Esophagus muscularis mucosa (tissue), 4 donors: Measurements from ENCODE around the gene ZFYVE19. TPM values are rescaled to one million over a fixed set of nuclear protein-coding genes. Genes with fewer than 3 reads are reported as not detected.

ENCODE experiments used
- DNase-seq: peaks from one replicate; pipeline ENCODE4 v3.0.0-alpha.2; 2017; ENCODE audit errors: extremely low spot score
- H3K27ac ChIP-seq, 4 donors: fragments of 200-600 bp; sonication (generic); replicated peaks in 1 of 4; 1 replicate in 3 of 4; 2 replicates in 1 of 4; pipeline ENCODE4 v1.5.1; 2016 to 2019; ENCODE audit warnings: mild to moderate bottlenecking in 1 of 4
- H3K27me3 ChIP-seq, 4 donors: fragments of 200-600 bp; sonication (generic); one replicate each; pipeline versions ENCODE4 v1.5.1 to v1.6.0; 2016 to 2019
- H3K36me3 ChIP-seq, 4 donors: fragments of 200-600 bp; sonication (generic); one replicate each; pipeline ENCODE4 v1.5.1; 2016 to 2019
- H3K4me1 ChIP-seq, 4 donors: fragments of 200-600 bp; sonication (generic); one replicate each; pipeline ENCODE4 v1.5.1; 2016 to 2019
- H3K4me3 ChIP-seq, 4 donors: fragments of 200-600 bp; sonication (generic); 1 replicate in 2 of 4; 2 replicates in 2 of 4; pipeline ENCODE4 v1.5.1; 2016 to 2019; ENCODE audit warnings: mild to moderate bottlenecking in 4 of 4, moderate library complexity in 1 of 4
- H3K9me3 ChIP-seq, 4 donors: fragments of 200-600 bp; sonication (generic); 1 replicate in 3 of 4; 2 replicates in 1 of 4; pipeline ENCODE4 v1.5.1; 2016 to 2019
- CTCF ChIP-seq, 3 experiments: fragments of 200-600 bp in 2 of 3; fragments of 450-650 bp in 1 of 3; sonication (generic) in 2 of 3; IDR thresholded peaks; one replicate each; pipeline ENCODE4 v1.5.1; 2017 to 2019; ENCODE audit warnings: antibody characterized with exemption in 3 of 3, mild to moderate bottlenecking in 2 of 3, moderate library complexity in 1 of 3
- EP300 ChIP-seq: sonication (generic); formaldehyde crosslinking; IDR thresholded peaks from one replicate; pipeline ENCODE4 v1.6.1; 2017; ENCODE audit warnings: antibody characterized with exemption
- POLR2A ChIP-seq: fragments of 450-650 bp; IDR thresholded peaks from one replicate; pipeline ENCODE4 v1.6.1; 2017; ENCODE audit warnings: antibody characterized with exemption, moderate library complexity, mild to moderate bottlenecking, low read depth
- POLR2AphosphoS5 ChIP-seq, 2 donors: sonication (generic); formaldehyde crosslinking; IDR thresholded peaks; one replicate each; pipeline ENCODE4 v1.6.1; 2017; ENCODE audit warnings: antibody characterized with exemption in 2 of 2
- WGBS: methylation state at CpG from one replicate; pipeline ENCODE4 v1.1.5; 2018; 5-methylcytosine and 5-hydroxymethylcytosine counted together
- intact Hi-C: fragments of 100-400 bp; cut with DNase I; formaldehyde crosslinking; loops from one replicate; pipeline ENCODE4 v1.15.1; 2023
- total RNA-seq, 4 donors: library from RNA; depleted of rRNA; stranded (reverse); fragments of >200 nt; gene quantifications; one replicate each; pipeline versions ENCODE4 v1.1.0 to v1.2.1, GENCODE V29; 2016

Gene ZFYVE19
- total RNA-seq, 4 donors from 2014 or later: 14.4 to 36.8 (median 18.8) TPM

GRCh38 chr15:40847223-40847961 lies 40.5 kb downstream of the ZFYVE19 start:
- H3K27me3 ChIP-seq: peaks cover 0 to 49% (median 23%) of the 10 kb centered on the region in 4 donors
- no peaks in the 10 kb centered on the region for H3K9me3 ChIP-seq
- whole genome bisulfite sequencing: 72% methylated on average over 5 of the region's 7 CpGs
- H3K4me1 ChIP-seq: peaks cover 16 to 23% (median 20%) of the 10 kb centered on the region in 4 donors
- DNase-seq: no peak
- H3K27ac ChIP-seq: no peak overlapping the region
- H3K4me3 ChIP-seq: no peak overlapping the region
- no peak for TF ChIP-seq POLR2AphosphoS5 (IDR thresholded peaks at IDR 0.05)
- no peak for TF ChIP-seq POLR2A
- no peak for TF ChIP-seq EP300
- TF ChIP-seq CTCF (IDR thresholded peaks at IDR 0.05): no peak
- H3K36me3 ChIP-seq: no peaks in the 10 kb centered on the region
- intact Hi-C loops: no loop called here

- DNase-seq: no peak
- peaks cover 0 to 39% (median 5%) of the 10 kb centered on the region in 4 donors for H3K27me3 ChIP-seq
- H3K4me1 ChIP-seq: peaks cover 0 to 3% (median 0%) of the 10 kb centered on the region in 4 donors
- H3K9me3 ChIP-seq: no peaks in the 10 kb centered on the region
- no peaks in the 10 kb centered on the region for H3K36me3 ChIP-seq
- TF ChIP-seq POLR2A: no peak
- TF ChIP-seq EP300: no peak
- no peak for TF ChIP-seq CTCF (IDR thresholded peaks at IDR 0.05)
- no peak for TF ChIP-seq POLR2AphosphoS5 (IDR thresholded peaks at IDR 0.05)
- H3K27ac ChIP-seq: no peak overlapping the region
- intact Hi-C loops: no loop called here
- 87% methylated on average over 8 of the region's 8 CpGs for WGBS
- H3K4me3 ChIP-seq: no peak overlapping the region
Observed at GRCh38 chr15:40850576-40851112, 43.8 kb downstream of the ZFYVE19 start.

- intact Hi-C loops: no loop called here
- Histone ChIP-seq H3K4me1 (peaks cover 0 to 5% (median 4%) of the 10 kb centered on the region in 4 donors), H3K27ac (no peak overlapping the region), H3K4me3 (no peak overlapping the region), H3K36me3 (no peaks in the 10 kb centered on the region), H3K9me3 (no peaks in the 10 kb centered on the region), H3K27me3 (peaks cover 0 to 31% (median 0%) of the 10 kb centered on the region in 4 donors)
- TF ChIP-seq CTCF (IDR thresholded peaks at IDR 0.05) (no peak), POLR2AphosphoS5 (IDR thresholded peaks at IDR 0.05) (no peak), EP300 (no peak)
- WGBS: 91% methylated on average over 5 of the region's 5 CpGs
- DNase-seq: no peak
Observed at GRCh38 chr15:40852529-40852928, 45.6 kb downstream of the ZFYVE19 start.

GRCh38 chr15:40853241-40853890 lies 46.5 kb downstream of the ZFYVE19 start:
- WGBS: 90% methylated on average over 15 of the region's 16 CpGs
- no peak overlapping the region for H3K27ac ChIP-seq

More at GRCh38 chr15:40853241-40853890, 46.5 kb downstream of the ZFYVE19 start:
- H3K4me1 ChIP-seq: peaks cover 0 to 10% (median 6%) of the 10 kb centered on the region in 4 donors
- no peak overlapping the region for H3K4me3 ChIP-seq
- intact Hi-C loops: no loop called here
- H3K27me3 ChIP-seq: peaks cover 0 to 32% (median 0%) of the 10 kb centered on the region in 4 donors
- no peaks in the 10 kb centered on the region for H3K36me3 ChIP-seq
- H3K9me3 ChIP-seq: no peaks in the 10 kb centered on the region
- no peak for TF ChIP-seq CTCF (IDR thresholded peaks at IDR 0.05)
- TF ChIP-seq POLR2AphosphoS5 (IDR thresholded peaks at IDR 0.05): no peak
- TF ChIP-seq EP300: no peak
- no peak for TF ChIP-seq POLR2A
- DNase-seq: no peak
